ENCODE results near the gene SYNE1.
A peak's percentile ranks its signal among the peaks of the same experiment; 100 is the strongest.

The SYNE1 gene

GRCh38 chr6:152233547-152234320 lies 403.4 kb downstream of the SYNE1 start:
- H3K27ac ChIP-seq (ENCODE audit: low read depth, low read length) = no peak overlapping the region
- H3K4me1 ChIP-seq (ENCODE audit: control insufficient read depth, insufficient read depth, low read length) = no peaks in the 10 kb centered on the region
- peaks cover 16% of the 10 kb centered on the region for H3K36me3 ChIP-seq (ENCODE audit: control insufficient read depth, insufficient read depth, low read length)

GRCh38 chr6:152232501-152233151 lies 404.5 kb downstream of the SYNE1 start:
- H3K4me3 ChIP-seq (ENCODE audit: low read length) = no peak overlapping the region
- no peak overlapping the region for H3K9ac ChIP-seq (ENCODE audit: low read length)
- H3K27me3 ChIP-seq (ENCODE audit: control insufficient read depth, insufficient read depth, low read length) = no peaks in the 10 kb centered on the region
- no peaks in the 10 kb centered on the region for H3K4me1 ChIP-seq (ENCODE audit: control insufficient read depth, insufficient read depth, low read length)
- no peak overlapping the region for H3K27ac ChIP-seq (ENCODE audit: low read depth, low read length)
- H3K36me3 ChIP-seq (ENCODE audit: control insufficient read depth, insufficient read depth, low read length) = peaks cover 11% of the 10 kb centered on the region

More at GRCh38 chr6:152233547-152234320, 403.4 kb downstream of the SYNE1 start:
- H3K27me3 ChIP-seq (ENCODE audit: control insufficient read depth, insufficient read depth, low read length) = no peaks in the 10 kb centered on the region
- no peak overlapping the region for H3K4me3 ChIP-seq (ENCODE audit: low read length)
- no peak overlapping the region for H3K9ac ChIP-seq (ENCODE audit: low read length)

- Histone ChIP-seq H3K36me3 (ENCODE audit: control insufficient read depth, insufficient read depth, low read length) (peaks cover 6% of the 10 kb centered on the region), H3K9ac (ENCODE audit: low read length) (no peak overlapping the region), H3K27me3 (ENCODE audit: control insufficient read depth, insufficient read depth, low read length) (no peaks in the 10 kb centered on the region), H3K4me3 (ENCODE audit: low read length) (no peak overlapping the region), H3K4me1 (ENCODE audit: control insufficient read depth, insufficient read depth, low read length) (peaks cover 4% of the 10 kb centered on the region), H3K27ac (ENCODE audit: low read depth, low read length) (no peak overlapping the region)
Measured at GRCh38 chr6:152229330-152229729, 407.8 kb downstream of the SYNE1 start.

GRCh38 chr6:152226119-152226518 lies 411.0 kb downstream of the SYNE1 start:
- no peak overlapping the region for H3K27ac ChIP-seq (ENCODE audit: low read depth, low read length)

GRCh38 chr6:152225241-152225934 lies 411.8 kb downstream of the SYNE1 start:
- H3K27ac ChIP-seq (ENCODE audit: low read depth, low read length) = peak overlapping the region; percentile 4
- no peaks in the 10 kb centered on the region for H3K27me3 ChIP-seq (ENCODE audit: control insufficient read depth, insufficient read depth, low read length)
- no peak overlapping the region for H3K4me3 ChIP-seq (ENCODE audit: low read length)
- peaks cover 29% of the 10 kb centered on the region for H3K36me3 ChIP-seq (ENCODE audit: control insufficient read depth, insufficient read depth, low read length)
- H3K4me1 ChIP-seq (ENCODE audit: control insufficient read depth, insufficient read depth, low read length) = peaks cover 4% of the 10 kb centered on the region
- no peak overlapping the region for H3K9ac ChIP-seq (ENCODE audit: low read length)

More at GRCh38 chr6:152226119-152226518, 411.0 kb downstream of the SYNE1 start:
- no peaks in the 10 kb centered on the region for H3K27me3 ChIP-seq (ENCODE audit: control insufficient read depth, insufficient read depth, low read length)
- H3K9ac ChIP-seq (ENCODE audit: low read length) = no peak overlapping the region
- H3K4me1 ChIP-seq (ENCODE audit: control insufficient read depth, insufficient read depth, low read length) = peaks cover 4% of the 10 kb centered on the region
- no peak overlapping the region for H3K4me3 ChIP-seq (ENCODE audit: low read length)
- H3K36me3 ChIP-seq (ENCODE audit: control insufficient read depth, insufficient read depth, low read length) = peaks cover 22% of the 10 kb centered on the region

- Histone ChIP-seq H3K9ac (ENCODE audit: low read length) (no peak overlapping the region), H3K36me3 (ENCODE audit: control insufficient read depth, insufficient read depth, low read length) (peaks cover 33% of the 10 kb centered on the region), H3K27me3 (ENCODE audit: control insufficient read depth, insufficient read depth, low read length) (no peaks in the 10 kb centered on the region), H3K4me1 (ENCODE audit: control insufficient read depth, insufficient read depth, low read length) (peaks cover 4% of the 10 kb centered on the region), H3K27ac (ENCODE audit: low read depth, low read length) (no peak overlapping the region), H3K4me3 (ENCODE audit: low read length) (no peak overlapping the region)
Measured at GRCh38 chr6:152223636-152224035, 413.5 kb downstream of the SYNE1 start.

- Histone ChIP-seq H3K27me3 (ENCODE audit: control insufficient read depth, insufficient read depth, low read length) (no peaks in the 10 kb centered on the region), H3K36me3 (ENCODE audit: control insufficient read depth, insufficient read depth, low read length) (peaks cover 39% of the 10 kb centered on the region)
Measured at GRCh38 chr6:152221806-152222628, 415.1 kb downstream of the SYNE1 start.

GRCh38 chr6:152220786-152221185 lies 416.4 kb downstream of the SYNE1 start:
- peaks cover 39% of the 10 kb centered on the region for H3K36me3 ChIP-seq (ENCODE audit: control insufficient read depth, insufficient read depth, low read length)
- no peak overlapping the region for H3K4me3 ChIP-seq (ENCODE audit: low read length)
- no peak overlapping the region for H3K27ac ChIP-seq (ENCODE audit: low read depth, low read length)
- H3K9ac ChIP-seq (ENCODE audit: low read length) = no peak overlapping the region
- H3K27me3 ChIP-seq (ENCODE audit: control insufficient read depth, insufficient read depth, low read length) = no peaks in the 10 kb centered on the region
- peaks cover 4% of the 10 kb centered on the region for H3K4me1 ChIP-seq (ENCODE audit: control insufficient read depth, insufficient read depth, low read length)

More at GRCh38 chr6:152221806-152222628, 415.1 kb downstream of the SYNE1 start:
- Histone ChIP-seq H3K4me1 (ENCODE audit: control insufficient read depth, insufficient read depth, low read length) (peaks cover 4% of the 10 kb centered on the region), H3K4me3 (ENCODE audit: low read length) (no peak overlapping the region), H3K9ac (ENCODE audit: low read length) (no peak overlapping the region), H3K27ac (ENCODE audit: low read depth, low read length) (no peak overlapping the region)

GRCh38 chr6:152218887-152219286 lies 418.3 kb downstream of the SYNE1 start:
- Histone ChIP-seq H3K4me3 (ENCODE audit: low read length) (no peak overlapping the region), H3K9ac (ENCODE audit: low read length) (no peak overlapping the region), H3K27me3 (ENCODE audit: control insufficient read depth, insufficient read depth, low read length) (no peaks in the 10 kb centered on the region), H3K27ac (ENCODE audit: low read depth, low read length) (no peak overlapping the region), H3K36me3 (ENCODE audit: control insufficient read depth, insufficient read depth, low read length) (peaks cover 46% of the 10 kb centered on the region), H3K4me1 (ENCODE audit: control insufficient read depth, insufficient read depth, low read length) (no peaks in the 10 kb centered on the region)

GRCh38 chr6:152212437-152212836 lies 424.7 kb downstream of the SYNE1 start:
- Histone ChIP-seq H3K4me3 (ENCODE audit: low read length) (no peak overlapping the region), H3K36me3 (ENCODE audit: control insufficient read depth, insufficient read depth, low read length) (peaks cover 26% of the 10 kb centered on the region), H3K27ac (ENCODE audit: low read depth, low read length) (no peak overlapping the region), H3K9ac (ENCODE audit: low read length) (no peak overlapping the region), H3K27me3 (ENCODE audit: control insufficient read depth, insufficient read depth, low read length) (no peaks in the 10 kb centered on the region), H3K4me1 (ENCODE audit: control insufficient read depth, insufficient read depth, low read length) (no peaks in the 10 kb centered on the region)

GRCh38 chr6:152209211-152209610 lies 428.0 kb downstream of the SYNE1 start:
- H3K27ac ChIP-seq (ENCODE audit: low read depth, low read length) = no peak overlapping the region
- no peaks in the 10 kb centered on the region for H3K27me3 ChIP-seq (ENCODE audit: control insufficient read depth, insufficient read depth, low read length)
- no peak overlapping the region for H3K9ac ChIP-seq (ENCODE audit: low read length)
- peaks cover 30% of the 10 kb centered on the region for H3K36me3 ChIP-seq (ENCODE audit: control insufficient read depth, insufficient read depth, low read length)
- no peak overlapping the region for H3K4me3 ChIP-seq (ENCODE audit: low read length)
- H3K4me1 ChIP-seq (ENCODE audit: control insufficient read depth, insufficient read depth, low read length) = no peaks in the 10 kb centered on the region
